Measurements from ENCODE around the gene ADAMTS18. TPM values are rescaled to one million over a fixed set of nuclear protein-coding genes. Genes with fewer than 3 reads are reported as not detected.

ADAMTS18 gene
- polyA plus RNA-seq, 12 donors, result 0.63 to 2.7 (median 1.00) TPM; not detected in 2

Other genes with a start within 250 kb of the ADAMTS18 start
- gene MON1B, start 243.8 kb downstream of the ADAMTS18 start, polyA plus RNA-seq (ENCODE audit: insufficient read length in 12 of 12), result 10 to 100 TPM in 11 of 12 donors, not detected in 1; 10.4 to 20.6 (median 12.8) TPM
- gene SYCE1L, start 235.6 kb downstream of the ADAMTS18 start, polyA plus RNA-seq (ENCODE audit: insufficient read length in 12 of 12), result 1 to 10 TPM in 10 of 12 donors, not detected in 2; 1.7 to 5.3 (median 3.7) TPM